DND-41 (cell line): ENCODE results near the gene ACE.

ENCODE experiments used
- ATAC-seq: fragments of 200-7000 bp; cut with Tn5 transposase; 3 replicates; pipeline ENCODE4 v1.9.1; 2021; ENCODE audit warnings: low read depth; ENCODE audit not compliant: insufficient read depth
- DNase-seq: peaks from one replicate; pipeline ENCODE4 v3.0.0-alpha.2; 2020
- H2AFZ ChIP-seq: 2 replicates; pipeline ENCODE4 v1.6.0; 2012; ENCODE audit warnings: low read depth, low read length
- H3K27ac ChIP-seq: 2 replicates; pipeline ENCODE4 v1.5.1; 2012; ENCODE audit warnings: low read length, inconsistent platforms
- H3K27me3 ChIP-seq: fragments of 200-600 bp; sonication (generic); 2 replicates; pipeline ENCODE4 v1.6.0; 2012; ENCODE audit warnings: low read length, mild to moderate bottlenecking, inconsistent platforms; ENCODE audit not compliant: insufficient read depth, poor library complexity
- H3K36me3 ChIP-seq: 2 replicates; pipeline ENCODE4 v1.5.1; 2012; ENCODE audit warnings: low read length, inconsistent platforms; ENCODE audit not compliant: insufficient read depth
- H3K4me1 ChIP-seq: 2 replicates; pipeline ENCODE4 v1.5.1; 2012; ENCODE audit warnings: mild to moderate bottlenecking, low read length; ENCODE audit not compliant: insufficient read depth
- H3K4me2 ChIP-seq: 2 replicates; pipeline ENCODE4 v1.6.0; 2012; ENCODE audit warnings: mild to moderate bottlenecking, moderate library complexity, low read length, inconsistent platforms; ENCODE audit not compliant: insufficient read depth
- H3K4me3 ChIP-seq, 2 experiments: fragments of 200-600 bp in 1 of 2; shearing (Covaris generic) in 1 of 2; 2 replicates each; pipeline ENCODE4 v1.5.1; 2012 to 2016; ENCODE audit warnings: inconsistent platforms in 2 of 2, low read length in 2 of 2, mild to moderate bottlenecking in 2 of 2, low read depth in 1 of 2, moderate library complexity in 1 of 2
- H3K79me2 ChIP-seq: 2 replicates; pipeline ENCODE4 v1.6.0; 2012; ENCODE audit warnings: low read length, inconsistent platforms; ENCODE audit not compliant: insufficient read depth
- H3K9ac ChIP-seq: 2 replicates; pipeline ENCODE4 v1.6.0; 2012; ENCODE audit warnings: low read depth, mild to moderate bottlenecking, inconsistent platforms, low read length, moderate library complexity
- H3K9me3 ChIP-seq: 2 replicates; pipeline ENCODE4 v1.5.1; 2012; ENCODE audit warnings: low read length, moderate library complexity, mild to moderate bottlenecking, inconsistent platforms; ENCODE audit not compliant: insufficient read depth, severe bottlenecking
- H4K20me1 ChIP-seq: 2 replicates; pipeline ENCODE4 v1.6.0; 2012; ENCODE audit warnings: low read length; ENCODE audit not compliant: insufficient read depth
- EZH2 ChIP-seq: IDR thresholded peaks from 3 replicates; pipeline ENCODE4 v1.6.1; 2012; ENCODE audit warnings: borderline replicate concordance, low read depth, mild to moderate bottlenecking, moderate library complexity, low read length, inconsistent platforms; ENCODE audit not compliant: severe bottlenecking
- TF ChIP-seq, protein P1 (sequence below): IDR thresholded peaks from 2 replicates; pipeline ENCODE4 v1.5.1; 2012; ENCODE audit warnings: borderline replicate concordance, low read length, moderate library complexity, mild to moderate bottlenecking; ENCODE audit not compliant: poor library complexity, severe bottlenecking; ENCODE audit errors: extremely low read depth

ACE gene

DNA sequence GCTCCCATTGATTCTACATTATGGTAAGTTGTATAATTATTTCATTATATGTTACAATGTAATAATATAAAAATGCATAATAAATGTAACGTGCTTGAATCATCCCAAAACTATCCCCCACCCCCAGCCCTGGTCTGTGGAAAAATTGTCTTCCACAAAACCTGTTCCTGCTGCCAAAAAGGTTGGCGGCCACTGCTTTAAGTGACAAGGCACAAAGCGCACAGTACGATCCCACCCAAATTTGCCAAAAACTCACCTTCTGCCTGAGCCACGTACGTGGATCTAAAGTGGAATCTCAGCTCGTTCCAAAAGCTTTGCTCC is 45.3 kb upstream of the ACE start:
- ATAC-seq (no peak), DNase-seq (no peak)
- Histone ChIP-seq H3K36me3 (no peaks in the 10 kb centered on the region), H3K27ac (no peak overlapping the region), H3K27me3 (no peaks in the 10 kb centered on the region), H4K20me1 (no peaks in the 10 kb centered on the region), H3K4me2 (no peak overlapping the region), H3K79me2 (no peaks in the 10 kb centered on the region), H3K9ac (no peak overlapping the region), H2AFZ (no peak overlapping the region), H3K4me1 (peaks cover 60% of the 10 kb centered on the region), H3K4me3 (no peak overlapping the region), H3K9me3 (no peaks in the 10 kb centered on the region)
- TF ChIP-seq EZH2 = no peak
- TF ChIP-seq, protein P1, sequence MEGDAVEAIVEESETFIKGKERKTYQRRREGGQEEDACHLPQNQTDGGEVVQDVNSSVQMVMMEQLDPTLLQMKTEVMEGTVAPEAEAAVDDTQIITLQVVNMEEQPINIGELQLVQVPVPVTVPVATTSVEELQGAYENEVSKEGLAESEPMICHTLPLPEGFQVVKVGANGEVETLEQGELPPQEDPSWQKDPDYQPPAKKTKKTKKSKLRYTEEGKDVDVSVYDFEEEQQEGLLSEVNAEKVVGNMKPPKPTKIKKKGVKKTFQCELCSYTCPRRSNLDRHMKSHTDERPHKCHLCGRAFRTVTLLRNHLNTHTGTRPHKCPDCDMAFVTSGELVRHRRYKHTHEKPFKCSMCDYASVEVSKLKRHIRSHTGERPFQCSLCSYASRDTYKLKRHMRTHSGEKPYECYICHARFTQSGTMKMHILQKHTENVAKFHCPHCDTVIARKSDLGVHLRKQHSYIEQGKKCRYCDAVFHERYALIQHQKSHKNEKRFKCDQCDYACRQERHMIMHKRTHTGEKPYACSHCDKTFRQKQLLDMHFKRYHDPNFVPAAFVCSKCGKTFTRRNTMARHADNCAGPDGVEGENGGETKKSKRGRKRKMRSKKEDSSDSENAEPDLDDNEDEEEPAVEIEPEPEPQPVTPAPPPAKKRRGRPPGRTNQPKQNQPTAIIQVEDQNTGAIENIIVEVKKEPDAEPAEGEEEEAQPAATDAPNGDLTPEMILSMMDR = no peak

- no peaks in the 10 kb centered on the region for H3K79me2 ChIP-seq
- no peaks in the 10 kb centered on the region for H3K9me3 ChIP-seq
- H3K4me1 ChIP-seq = peaks cover 54% of the 10 kb centered on the region
- no peak overlapping the region for H3K4me3 ChIP-seq
- peak overlapping the region; percentile 62 for H3K27ac ChIP-seq
- no peaks in the 10 kb centered on the region for H3K36me3 ChIP-seq
- DNase-seq (no peak), ATAC-seq (no peak)
- TF ChIP-seq, protein P1 = no peak
- TF ChIP-seq EZH2 = no peak
- no peak overlapping the region; the same call in 1 of the 2 replicates for H3K4me2 ChIP-seq
- H2AFZ ChIP-seq = no peak overlapping the region
- H4K20me1 ChIP-seq = no peaks in the 10 kb centered on the region
- no peak overlapping the region for H3K9ac ChIP-seq
- no peaks in the 10 kb centered on the region for H3K27me3 ChIP-seq
Observed at GRCh38 chr17:63431939-63432804, 44.7 kb upstream of the ACE start.

GRCh38 chr17:63433746-63434591 is 42.9 kb upstream of the ACE start:
- H3K4me3 ChIP-seq = no peak overlapping the region
- peak overlapping the region; percentile 62 for H3K27ac ChIP-seq
- H4K20me1 ChIP-seq = no peaks in the 10 kb centered on the region
- no peaks in the 10 kb centered on the region for H3K79me2 ChIP-seq
- H3K27me3 ChIP-seq = no peaks in the 10 kb centered on the region
- DNase-seq = peak; percentile 77
- H2AFZ ChIP-seq = no peak overlapping the region
- H3K4me2 ChIP-seq = peak overlapping the region; percentile 36
- peaks cover 39% of the 10 kb centered on the region for H3K4me1 ChIP-seq
- TF ChIP-seq, protein P1 = peak; percentile 36
- no peak for TF ChIP-seq EZH2
- H3K9ac ChIP-seq = peak overlapping the region; percentile 25
- H3K9me3 ChIP-seq = no peaks in the 10 kb centered on the region
- no peaks in the 10 kb centered on the region for H3K36me3 ChIP-seq
- peak; percentile 58 for ATAC-seq
